Rectal smooth muscle tissue (tissue), 1 donor: Measurements from ENCODE around the gene IGFL1.
"Not testable (repeated sequence)": the region's sequence is repeated elsewhere in the genome, so short reads cannot be mapped to it uniquely, and the experiment has no call there.

Source experiments
- H3K27ac ChIP-seq: one replicate; pipeline ENCODE4 v1.7.0; 2013; ENCODE audit warnings: low read depth, low read length, inconsistent platforms
- H3K27me3 ChIP-seq: one replicate; pipeline ENCODE4 v1.7.0; 2013; ENCODE audit warnings: low read length; ENCODE audit not compliant: control insufficient read depth, insufficient read depth
- H3K36me3 ChIP-seq: one replicate; pipeline ENCODE4 v1.7.0; 2013; ENCODE audit warnings: low read length; ENCODE audit not compliant: control insufficient read depth, insufficient read depth
- H3K4me1 ChIP-seq: one replicate; pipeline ENCODE4 v1.7.0; 2013; ENCODE audit warnings: low read length; ENCODE audit not compliant: control insufficient read depth, insufficient read depth
- H3K4me3 ChIP-seq: one replicate; pipeline ENCODE4 v1.7.0; 2013; ENCODE audit warnings: low read length
- H3K9ac ChIP-seq: one replicate; pipeline ENCODE4 v1.7.0; 2013; ENCODE audit warnings: low read length

IGFL1 gene

GRCh38 chr19:46229442-46229841, at the start of gene IGFL1:
IGFL1 (plus strand) TSS chr19:46229742; CDS start chr19:46229775, 33 bp downstream.
- H3K4me3 ChIP-seq, result no peak within 1 kb of the TSS
- no peaks in the 10 kb centered on the region for H3K27me3 ChIP-seq
- no peaks in the 10 kb centered on the region for H3K36me3 ChIP-seq
- no peak within 1 kb of the TSS for H3K27ac ChIP-seq
- no peak within 1 kb of the TSS for H3K9ac ChIP-seq
- no peaks in the 10 kb centered on the region for H3K4me1 ChIP-seq

DNA sequence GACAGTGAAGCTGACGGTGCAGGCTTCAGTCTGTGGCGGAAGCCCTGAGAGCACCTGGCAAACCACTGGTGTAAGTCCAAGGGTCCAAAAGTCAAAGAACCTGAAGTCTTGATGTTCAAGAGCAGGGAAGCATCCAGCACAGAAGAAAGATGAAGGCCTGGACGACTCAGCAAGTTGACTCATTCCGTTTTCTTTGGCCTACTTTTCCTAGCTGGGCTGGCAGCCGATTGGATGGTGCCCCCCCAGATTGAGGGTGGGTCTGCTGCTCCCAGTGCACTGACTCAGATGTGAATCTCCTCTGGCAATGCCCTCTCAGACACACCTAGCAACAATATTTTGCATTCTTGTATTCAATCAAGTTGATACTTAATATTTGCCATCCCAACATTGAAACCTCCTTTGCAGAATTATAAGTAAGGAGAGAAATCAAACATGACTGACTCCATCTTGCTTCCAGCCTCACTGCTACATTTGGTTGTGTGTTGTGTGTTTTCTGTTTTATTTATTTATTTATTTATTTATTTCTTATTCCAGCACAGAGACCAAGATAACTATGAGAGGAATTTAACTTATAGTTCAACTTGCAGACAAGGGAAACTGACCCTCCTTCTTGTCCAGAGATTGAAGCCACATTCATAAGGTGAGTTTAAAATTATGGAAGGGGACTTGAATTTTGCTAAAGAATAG, 48.7 kb upstream of the IGFL1 start:
- Histone ChIP-seq H3K4me1 (no peaks in the 10 kb centered on the region), H3K27ac (no peak overlapping the region), H3K36me3 (no peaks in the 10 kb centered on the region), H3K27me3 (no peaks in the 10 kb centered on the region), H3K9ac (no peak overlapping the region), H3K4me3 (no peak overlapping the region)

GRCh38 chr19:46181388-46181779, 48.2 kb upstream of the IGFL1 start:
- Histone ChIP-seq H3K27me3 (no peaks in the 10 kb centered on the region), H3K4me1 (no peaks in the 10 kb centered on the region), H3K9ac (no peak overlapping the region), H3K4me3 (no peak overlapping the region), H3K27ac (no peak overlapping the region), H3K36me3 (no peaks in the 10 kb centered on the region)

DNA sequence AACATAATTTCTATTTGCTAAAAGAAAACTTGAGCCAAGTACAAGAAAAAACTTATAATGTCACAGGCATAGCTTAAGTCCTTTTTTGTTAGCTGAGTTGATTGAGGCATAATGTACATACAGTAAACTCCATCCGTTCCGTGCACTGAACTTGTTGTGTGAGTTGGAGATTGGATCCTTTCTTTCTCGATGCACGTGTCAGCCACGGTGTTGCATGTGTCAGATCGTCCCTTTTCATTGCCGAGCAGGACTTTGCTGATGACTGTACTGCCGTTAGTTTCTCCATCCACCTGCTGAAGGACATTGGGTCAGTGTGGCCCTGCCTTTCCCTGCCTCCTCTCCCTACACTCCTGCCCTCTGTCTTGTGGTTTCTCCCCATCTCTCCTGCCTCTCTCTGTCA, 47.1 kb upstream of the IGFL1 start:
- H3K36me3 ChIP-seq, result no peaks in the 10 kb centered on the region

GRCh38 chr19:46184775-46185710, 44.5 kb upstream of the IGFL1 start:
- not testable (repeated sequence) for H3K4me1 ChIP-seq, H3K36me3 ChIP-seq, H3K27ac ChIP-seq, H3K9ac ChIP-seq, H3K4me3 ChIP-seq, H3K27me3 ChIP-seq

More for the DNA sequence above, 47.1 kb upstream of the IGFL1 start:
- H3K9ac ChIP-seq, result no peak overlapping the region
- no peak overlapping the region for H3K4me3 ChIP-seq
- H3K27ac ChIP-seq, result no peak overlapping the region
- H3K4me1 ChIP-seq, result no peaks in the 10 kb centered on the region
- no peaks in the 10 kb centered on the region for H3K27me3 ChIP-seq

DNA sequence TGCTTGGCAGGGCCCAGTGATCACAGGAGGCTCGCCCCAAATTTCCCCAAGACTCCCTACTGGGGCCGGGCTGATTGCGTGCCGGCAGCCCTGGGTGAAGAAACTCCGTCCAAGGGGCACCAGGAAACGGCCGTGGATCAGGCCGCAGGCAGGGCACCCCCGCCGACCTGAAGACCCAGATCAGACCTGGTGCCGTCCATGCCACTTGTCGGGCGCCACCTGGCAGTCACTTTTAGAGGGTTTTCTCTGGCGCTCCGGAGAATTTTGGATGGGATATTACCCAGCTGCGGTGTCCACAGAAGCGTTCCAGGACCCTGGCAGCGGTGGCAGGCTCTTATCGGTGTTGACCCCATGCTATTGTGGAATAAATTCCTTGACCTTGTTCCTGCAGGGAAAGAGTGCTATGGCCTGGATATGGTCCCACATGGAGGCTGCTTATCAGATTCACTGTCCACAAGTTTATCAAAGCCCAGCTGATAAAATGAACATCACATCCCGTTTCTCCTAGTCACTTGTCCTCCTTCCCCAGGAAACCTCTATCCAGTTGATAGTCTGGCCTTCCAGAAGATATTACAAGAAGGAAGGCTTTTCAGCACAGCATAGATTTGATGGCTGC, 43.3 kb upstream of the IGFL1 start:
- Histone ChIP-seq H3K4me3 (no peak overlapping the region), H3K36me3 (no peaks in the 10 kb centered on the region), H3K27ac (no peak overlapping the region), H3K4me1 (no peaks in the 10 kb centered on the region), H3K27me3 (no peaks in the 10 kb centered on the region), H3K9ac (no peak overlapping the region)

GRCh38 chr19:46186717-46187101, 42.8 kb upstream of the IGFL1 start:
- H3K4me3 ChIP-seq, result no peak overlapping the region
- H3K36me3 ChIP-seq, result no peaks in the 10 kb centered on the region
- no peaks in the 10 kb centered on the region for H3K27me3 ChIP-seq
- H3K9ac ChIP-seq, result no peak overlapping the region
- no peaks in the 10 kb centered on the region for H3K4me1 ChIP-seq
- H3K27ac ChIP-seq, result no peak overlapping the region

- Histone ChIP-seq H3K27ac (no peak overlapping the region), H3K27me3 (no peaks in the 10 kb centered on the region)
Measured at GRCh38 chr19:46189971-46190888, 39.3 kb upstream of the IGFL1 start.

DNA sequence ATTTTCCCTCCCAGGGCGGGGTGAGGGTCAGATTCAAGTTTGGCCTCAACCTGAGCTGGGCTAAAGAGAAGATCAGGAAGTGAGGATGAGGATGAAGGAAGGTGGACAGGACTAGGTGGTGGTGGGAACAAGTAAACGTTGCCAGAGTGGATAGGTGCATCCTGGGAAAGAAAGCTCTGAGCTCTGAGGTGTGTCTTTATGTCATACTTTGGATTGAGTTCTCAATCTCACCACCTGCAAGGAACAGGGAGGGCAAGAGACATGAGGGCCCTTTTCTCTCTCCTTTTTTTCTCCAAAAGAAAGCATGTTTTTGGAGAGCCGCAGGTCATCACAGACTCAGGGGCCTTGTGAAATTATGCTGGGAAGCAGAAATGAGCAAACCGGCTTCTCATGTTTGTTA, 38.2 kb upstream of the IGFL1 start:
- no peak overlapping the region for H3K27ac ChIP-seq
- no peaks in the 10 kb centered on the region for H3K4me1 ChIP-seq
- no peaks in the 10 kb centered on the region for H3K36me3 ChIP-seq
- no peak overlapping the region for H3K9ac ChIP-seq
- no peak overlapping the region for H3K4me3 ChIP-seq
- H3K27me3 ChIP-seq, result no peaks in the 10 kb centered on the region

More at GRCh38 chr19:46189971-46190888, 39.3 kb upstream of the IGFL1 start:
- Histone ChIP-seq H3K4me3 (no peak overlapping the region), H3K9ac (no peak overlapping the region), H3K36me3 (no peaks in the 10 kb centered on the region), H3K4me1 (no peaks in the 10 kb centered on the region)

DNA sequence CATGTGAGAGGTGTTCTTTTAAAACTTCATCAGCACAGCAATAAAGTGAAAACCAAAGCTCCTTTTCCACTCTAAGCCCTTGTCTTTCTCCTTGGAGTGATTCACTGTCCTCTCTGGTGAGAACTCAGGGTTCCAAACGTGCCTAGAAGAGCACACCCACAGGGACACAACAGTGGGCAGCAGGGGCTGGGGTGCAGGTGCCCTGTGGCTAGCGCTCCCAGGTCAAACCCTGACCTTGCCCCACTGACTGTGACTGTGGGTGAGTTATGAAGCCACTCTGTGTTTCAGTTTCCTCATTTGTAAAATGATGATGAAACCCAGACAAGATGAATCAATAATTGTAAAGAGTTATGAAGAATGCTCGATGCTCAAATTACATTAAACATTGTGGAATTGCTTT, 37.6 kb upstream of the IGFL1 start:
- H3K4me3 ChIP-seq, result no peak overlapping the region
- H3K27ac ChIP-seq, result no peak overlapping the region
- no peak overlapping the region for H3K9ac ChIP-seq
- peaks cover 2% of the 10 kb centered on the region for H3K27me3 ChIP-seq
- H3K36me3 ChIP-seq, result no peaks in the 10 kb centered on the region
- no peaks in the 10 kb centered on the region for H3K4me1 ChIP-seq

- H3K36me3 ChIP-seq, H3K4me1 ChIP-seq, H3K27ac ChIP-seq, H3K27me3 ChIP-seq, H3K9ac ChIP-seq, H3K4me3 ChIP-seq: not testable (repeated sequence)
Measured at GRCh38 chr19:46192626-46192991, 36.9 kb upstream of the IGFL1 start.
